ENCODE measurements around the gene MGAT3.

MGAT3 gene

GRCh38 chr22:39479254-39479653 is 22.4 kb downstream of the MGAT3 start:
- no peak for DNase-seq
- Histone ChIP-seq H3K4me3 (ENCODE audit: low read depth, low read length) (no peak overlapping the region), H3K36me3 (no peaks in the 10 kb centered on the region), H3K9me3 (no peaks in the 10 kb centered on the region), H3K27me3 (no peaks in the 10 kb centered on the region), H3K4me1 (peaks cover 20% of the 10 kb centered on the region)
- no peak for TF ChIP-seq CTCF (IDR thresholded peaks at IDR 0.05; ENCODE audit: low read depth, low read length)

- Histone ChIP-seq H3K9me3 (no peaks in the 10 kb centered on the region), H3K4me3 (ENCODE audit: low read depth, low read length) (no peak overlapping the region), H3K36me3 (no peaks in the 10 kb centered on the region), H3K4me1 (peaks cover 7% of the 10 kb centered on the region), H3K27me3 (no peaks in the 10 kb centered on the region)
- DNase-seq, result no peak
- no peak for TF ChIP-seq CTCF (IDR thresholded peaks at IDR 0.05; ENCODE audit: low read depth, low read length)
These were observed 23.7 kb downstream of the MGAT3 start for GRCh38 chr22:39480557-39480956.

- Histone ChIP-seq H3K4me1 (peaks cover 2% of the 10 kb centered on the region; the same call in 1 of the 2 replicates), H3K4me3 (ENCODE audit: low read depth, low read length) (no peak overlapping the region), H3K27me3 (no peaks in the 10 kb centered on the region), H3K9me3 (no peaks in the 10 kb centered on the region), H3K36me3 (no peaks in the 10 kb centered on the region)
- no peak for TF ChIP-seq CTCF (IDR thresholded peaks at IDR 0.05; ENCODE audit: low read depth, low read length)
- no peak for DNase-seq
These were observed 24.2 kb downstream of the MGAT3 start for GRCh38 chr22:39481054-39481453.

GRCh38 chr22:39481595-39481994 is 24.8 kb downstream of the MGAT3 start:
- no peak for DNase-seq
- Histone ChIP-seq H3K9me3 (no peaks in the 10 kb centered on the region), H3K4me1 (no peaks in the 10 kb centered on the region), H3K4me3 (ENCODE audit: low read depth, low read length) (no peak overlapping the region), H3K36me3 (no peaks in the 10 kb centered on the region), H3K27me3 (no peaks in the 10 kb centered on the region)
- no peak for TF ChIP-seq CTCF (IDR thresholded peaks at IDR 0.05; ENCODE audit: low read depth, low read length)

GRCh38 chr22:39482768-39483167 is 26.0 kb downstream of the MGAT3 start:
- no peak for DNase-seq
- Histone ChIP-seq H3K27me3 (no peaks in the 10 kb centered on the region), H3K36me3 (no peaks in the 10 kb centered on the region), H3K9me3 (no peaks in the 10 kb centered on the region), H3K4me3 (ENCODE audit: low read depth, low read length) (no peak overlapping the region), H3K4me1 (no peaks in the 10 kb centered on the region)
- no peak for TF ChIP-seq CTCF (IDR thresholded peaks at IDR 0.05; ENCODE audit: low read depth, low read length)

- H3K36me3 ChIP-seq, result no peaks in the 10 kb centered on the region
- TF ChIP-seq CTCF (IDR thresholded peaks at IDR 0.05; ENCODE audit: low read depth, low read length), result no peak
- no peak for DNase-seq
- H3K4me1 ChIP-seq, result peaks cover 8% of the 10 kb centered on the region
- H3K4me3 ChIP-seq (ENCODE audit: low read depth, low read length), result no peak overlapping the region
- no peaks in the 10 kb centered on the region for H3K27me3 ChIP-seq
- no peaks in the 10 kb centered on the region for H3K9me3 ChIP-seq
These were observed 30.4 kb downstream of the MGAT3 start for GRCh38 chr22:39486951-39487825.
